ENCODE measurements around the gene PPP2R5C. TPM values are rescaled to one million over a fixed set of nuclear protein-coding genes. Genes with fewer than 3 reads are reported as not detected.
A peak's percentile ranks its signal among the peaks of the same experiment; 100 is the strongest.

PPP2R5C gene
- total and polyA plus RNA-seq, 11 donors, result 99.4 to 248 (median 204) TPM

DNA sequence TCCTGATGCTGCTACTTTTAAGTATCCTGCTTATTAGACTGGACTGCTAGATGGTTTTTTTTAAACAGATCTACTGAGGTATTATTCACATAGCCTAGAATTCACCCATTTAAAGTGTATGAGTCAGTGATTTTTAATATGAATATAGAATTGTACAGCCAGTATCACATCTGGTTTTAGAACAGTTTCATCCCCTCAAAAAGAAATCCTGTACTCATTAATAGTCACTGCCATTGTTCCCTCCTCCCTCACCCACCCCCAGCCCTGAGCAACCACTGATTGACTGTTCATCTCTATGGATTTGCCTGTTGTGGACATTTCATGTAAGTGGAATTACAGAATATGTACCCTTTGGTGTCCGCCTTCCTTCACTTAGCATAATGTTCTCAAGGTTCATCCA, 98.4 kb downstream of the PPP2R5C start:
- intact Hi-C loops (cut with DNase I), result no loop called here

DNA sequence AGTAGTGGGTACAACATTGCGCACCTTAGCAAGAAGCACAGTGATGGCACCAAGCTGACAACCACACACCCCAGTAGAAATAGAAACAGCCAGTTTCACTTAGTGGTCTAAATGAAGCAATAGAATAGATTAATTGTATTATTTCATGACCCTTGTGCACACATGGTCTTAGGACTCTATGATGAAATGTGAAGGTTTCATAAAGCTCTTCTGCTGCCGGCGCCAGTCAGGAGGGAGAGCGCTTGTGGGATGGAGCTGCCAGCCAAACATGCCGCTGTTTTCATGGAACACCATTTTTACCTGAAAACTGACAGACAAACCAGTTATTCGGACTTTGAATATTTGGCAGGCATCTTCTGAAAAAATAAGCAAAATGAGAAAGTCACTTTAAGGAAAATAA, 100.0 kb downstream of the PPP2R5C start:
- WGBS, 4 donors, result 86 to 96% (median 93%) methylated on average over 6 of the region's 6 CpGs
- DNase-seq (no peak), ATAC-seq (no peak)
- Histone ChIP-seq H3K27me3 (no peaks in the 10 kb centered on the region), H3K9me3 (no peaks in the 10 kb centered on the region), H3K4me1 (peaks cover 0 to 64% (median 30%) of the 10 kb centered on the region in 12 donors), H3K36me3 (peaks cover 0 to 57% (median 14%) of the 10 kb centered on the region in 9 donors), H3K4me3 (no peak overlapping the region), H3K27ac (peak overlapping the region in 11 of 12 donors; percentile 44 to 86 (median 71))
- intact Hi-C loops (cut with DNase I), result no loop called here
- TF ChIP-seq POLR2A (IDR thresholded peaks at IDR 0.05), result no peak
- TF ChIP-seq, protein P1, sequence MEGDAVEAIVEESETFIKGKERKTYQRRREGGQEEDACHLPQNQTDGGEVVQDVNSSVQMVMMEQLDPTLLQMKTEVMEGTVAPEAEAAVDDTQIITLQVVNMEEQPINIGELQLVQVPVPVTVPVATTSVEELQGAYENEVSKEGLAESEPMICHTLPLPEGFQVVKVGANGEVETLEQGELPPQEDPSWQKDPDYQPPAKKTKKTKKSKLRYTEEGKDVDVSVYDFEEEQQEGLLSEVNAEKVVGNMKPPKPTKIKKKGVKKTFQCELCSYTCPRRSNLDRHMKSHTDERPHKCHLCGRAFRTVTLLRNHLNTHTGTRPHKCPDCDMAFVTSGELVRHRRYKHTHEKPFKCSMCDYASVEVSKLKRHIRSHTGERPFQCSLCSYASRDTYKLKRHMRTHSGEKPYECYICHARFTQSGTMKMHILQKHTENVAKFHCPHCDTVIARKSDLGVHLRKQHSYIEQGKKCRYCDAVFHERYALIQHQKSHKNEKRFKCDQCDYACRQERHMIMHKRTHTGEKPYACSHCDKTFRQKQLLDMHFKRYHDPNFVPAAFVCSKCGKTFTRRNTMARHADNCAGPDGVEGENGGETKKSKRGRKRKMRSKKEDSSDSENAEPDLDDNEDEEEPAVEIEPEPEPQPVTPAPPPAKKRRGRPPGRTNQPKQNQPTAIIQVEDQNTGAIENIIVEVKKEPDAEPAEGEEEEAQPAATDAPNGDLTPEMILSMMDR (IDR thresholded peaks at IDR 0.05), result no peak

More for the DNA sequence above, 98.4 kb downstream of the PPP2R5C start:
- no peaks in the 10 kb centered on the region for H3K9me3 ChIP-seq
- H3K4me1 ChIP-seq, result peaks cover 0 to 68% (median 42%) of the 10 kb centered on the region in 12 donors
- ATAC-seq (no peak), DNase-seq (no peak)
- H3K4me3 ChIP-seq, result no peak overlapping the region
- TF ChIP-seq POLR2A (IDR thresholded peaks at IDR 0.05), result no peak
- TF ChIP-seq, protein P1 (IDR thresholded peaks at IDR 0.05), result no peak
- 93 to 100% (median 98%) methylated on average over 1 of the region's 1 CpG for WGBS, 4 donors
- H3K27me3 ChIP-seq, result no peaks in the 10 kb centered on the region
- H3K36me3 ChIP-seq, result peaks cover 0 to 57% (median 14%) of the 10 kb centered on the region in 9 donors
- H3K27ac ChIP-seq, result peak overlapping the region in 11 of 12 donors; percentile 70 to 85 (median 80)

DNA sequence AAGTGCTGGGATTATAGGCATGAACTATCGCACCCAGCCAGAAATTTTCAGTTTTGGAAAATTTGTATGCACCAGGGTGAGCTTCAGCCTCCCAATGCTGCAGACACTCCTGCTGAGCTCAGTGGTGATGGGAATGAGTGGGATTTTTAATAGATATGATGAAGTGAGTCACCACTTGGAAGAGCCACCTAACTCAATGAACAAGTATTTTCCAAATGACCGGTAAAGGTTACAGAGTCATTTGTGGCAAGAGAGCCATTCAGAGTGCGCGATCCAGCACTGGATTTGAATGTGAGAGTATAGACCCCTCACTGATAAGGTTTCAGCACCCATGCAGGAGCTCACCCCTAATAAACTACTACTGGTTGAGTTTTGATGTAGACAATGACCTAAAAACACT, 100.7 kb downstream of the PPP2R5C start:
- DNase-seq, result no peak
- Histone ChIP-seq H3K27me3 (no peaks in the 10 kb centered on the region), H3K4me3 (no peak overlapping the region), H3K9me3 (no peaks in the 10 kb centered on the region), H3K36me3 (peaks cover 0 to 52% (median 8%) of the 10 kb centered on the region in 9 donors), H3K27ac (peak overlapping the region in 11 of 12 donors; percentile 44 to 86 (median 71)), H3K4me1 (peaks cover 0 to 59% (median 24%) of the 10 kb centered on the region in 12 donors)
- peak in 3 of 4 donors; percentile 62 to 78 (median 76) for ATAC-seq
- TF ChIP-seq, protein P1 (IDR thresholded peaks at IDR 0.05), result no peak
- peak in 1 of 2 donors; percentile 23 for TF ChIP-seq POLR2A (IDR thresholded peaks at IDR 0.05)
- WGBS, 4 donors, result 54 to 80% (median 66%) methylated on average over 4 of the region's 4 CpGs
- intact Hi-C loops (cut with DNase I), result no loop called here

DNA sequence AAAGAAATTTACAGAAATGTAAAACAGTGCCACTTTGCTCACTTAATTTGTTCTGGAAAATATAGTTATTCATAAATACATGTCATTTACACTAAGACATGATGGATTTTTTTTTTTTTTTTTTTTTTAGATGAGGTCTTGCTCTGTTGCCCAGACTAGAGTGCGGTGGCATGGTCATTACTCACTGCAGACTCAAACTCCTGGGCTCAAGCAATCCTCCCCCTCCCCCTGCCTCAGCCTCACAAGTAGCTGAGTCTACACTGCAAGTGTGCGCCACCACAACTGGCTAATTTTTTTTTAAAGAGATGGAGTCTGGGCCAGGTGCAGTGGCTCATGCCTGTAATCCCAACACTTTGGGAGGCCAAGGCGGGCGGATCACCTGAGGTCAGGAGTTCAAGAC, 101.2 kb downstream of the PPP2R5C start:
- 86 to 98% (median 95%) methylated on average over 4 of the region's 4 CpGs for WGBS, 4 donors
- peaks cover 0 to 47% (median 3%) of the 10 kb centered on the region in 9 donors for H3K36me3 ChIP-seq
- peak overlapping the region in 11 of 12 donors; percentile 44 to 86 (median 71) for H3K27ac ChIP-seq
- peaks cover 0 to 59% (median 23%) of the 10 kb centered on the region in 12 donors for H3K4me1 ChIP-seq
- H3K9me3 ChIP-seq, result no peaks in the 10 kb centered on the region
- DNase-seq (no peak), ATAC-seq (no peak)
- intact Hi-C loops (cut with DNase I), result no loop called here
- H3K27me3 ChIP-seq, result no peaks in the 10 kb centered on the region
- no peak overlapping the region for H3K4me3 ChIP-seq
- no peak for TF ChIP-seq POLR2A (IDR thresholded peaks at IDR 0.05)
- TF ChIP-seq, protein P1 (IDR thresholded peaks at IDR 0.05), result no peak
